Measurements from ENCODE around the gene UBE3B. TPM values are rescaled to one million over a fixed set of nuclear protein-coding genes. Genes with fewer than 3 reads are reported as not detected.
"Not testable (repeated sequence)": the region's sequence is repeated elsewhere in the genome, so short reads cannot be mapped to it uniquely, and the experiment has no call there.

Gene UBE3B
- total RNA-seq, 1 experiment from 2014 or later: 13.0 TPM

DNA sequence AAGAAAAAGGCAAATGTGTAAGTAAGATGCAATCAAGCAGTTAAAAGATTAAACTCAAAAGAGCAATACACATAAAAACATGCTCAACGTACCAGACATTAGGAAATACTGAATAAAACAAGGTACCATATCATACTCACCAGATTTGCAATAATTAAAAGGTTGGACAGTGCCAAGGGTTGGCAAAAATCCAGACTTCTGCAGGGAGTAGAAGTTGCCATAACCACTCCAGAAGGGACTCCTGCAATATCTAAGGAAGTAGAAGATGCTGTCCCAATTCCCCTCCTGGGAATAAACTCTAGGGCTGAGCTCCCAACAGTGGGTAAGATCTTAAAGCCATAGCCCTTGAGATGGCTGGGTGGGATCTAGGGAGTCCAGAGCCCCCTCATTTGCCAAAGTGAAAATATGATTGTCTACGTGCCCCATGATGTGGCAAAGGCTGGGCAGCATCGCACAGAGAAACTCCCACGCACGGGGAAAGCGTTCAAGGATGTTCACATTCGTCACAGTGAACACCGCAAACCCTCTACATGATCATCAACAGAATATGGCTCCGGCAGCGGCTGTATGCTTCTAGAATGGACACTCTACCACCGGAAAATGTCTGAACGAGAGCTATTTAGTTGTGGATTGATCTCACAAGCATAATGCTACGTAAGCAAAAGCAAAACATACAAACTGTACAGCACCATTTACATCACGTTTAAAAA, 12.6 kb upstream of the UBE3B start:
- in situ Hi-C loops (cut with HindIII; ENCODE audit: low pct_unique_long_range_greater_than_20kb, low sequenced_read_pairs): no loop called here
- DNase-seq (ENCODE audit: low read depth): no peak

DNA sequence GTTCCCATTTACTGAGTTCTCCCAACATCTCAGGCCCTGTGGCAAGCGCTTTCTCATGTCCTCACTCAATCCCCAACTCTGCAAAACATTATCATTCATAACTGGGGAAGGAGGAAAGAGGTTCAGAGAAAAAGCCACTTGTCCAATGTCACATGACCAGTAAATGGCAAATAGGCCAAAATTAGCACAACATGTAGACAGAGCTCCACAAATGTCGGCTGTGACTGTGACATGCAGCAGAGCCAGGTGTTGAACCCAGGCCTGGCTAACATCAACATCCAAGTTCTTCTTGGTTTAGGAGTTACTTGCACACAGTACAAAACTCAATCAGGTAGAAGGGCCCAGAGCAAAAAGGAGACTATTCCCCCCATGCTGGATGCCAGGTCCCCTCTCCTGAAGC, 11.1 kb upstream of the UBE3B start:
- DNase-seq (ENCODE audit: low read depth): no peak
- in situ Hi-C loops (cut with HindIII; ENCODE audit: low pct_unique_long_range_greater_than_20kb, low sequenced_read_pairs): no loop called here

DNA sequence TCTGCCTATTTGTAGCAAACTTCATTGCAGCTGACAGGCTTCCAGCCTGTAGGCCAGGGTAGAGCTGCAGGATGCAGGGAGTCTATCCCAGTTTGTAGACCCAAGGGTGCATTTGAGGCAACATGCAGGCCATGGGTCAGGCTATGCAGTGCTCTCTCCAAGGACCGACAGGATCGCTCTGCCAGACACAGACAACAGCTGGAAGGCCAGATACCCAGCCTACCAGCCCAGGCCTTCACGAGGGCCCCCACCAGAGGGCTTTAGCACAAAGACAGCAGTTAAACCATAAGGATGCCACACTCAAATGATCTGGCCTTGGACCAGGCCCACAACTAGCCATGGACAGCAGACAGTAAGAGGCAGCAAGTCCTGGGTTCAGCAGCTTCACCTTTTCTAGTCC, 10.6 kb upstream of the UBE3B start:
- DNase-seq (ENCODE audit: low read depth): no peak
- in situ Hi-C loops (cut with HindIII; ENCODE audit: low pct_unique_long_range_greater_than_20kb, low sequenced_read_pairs): no loop called here

DNA sequence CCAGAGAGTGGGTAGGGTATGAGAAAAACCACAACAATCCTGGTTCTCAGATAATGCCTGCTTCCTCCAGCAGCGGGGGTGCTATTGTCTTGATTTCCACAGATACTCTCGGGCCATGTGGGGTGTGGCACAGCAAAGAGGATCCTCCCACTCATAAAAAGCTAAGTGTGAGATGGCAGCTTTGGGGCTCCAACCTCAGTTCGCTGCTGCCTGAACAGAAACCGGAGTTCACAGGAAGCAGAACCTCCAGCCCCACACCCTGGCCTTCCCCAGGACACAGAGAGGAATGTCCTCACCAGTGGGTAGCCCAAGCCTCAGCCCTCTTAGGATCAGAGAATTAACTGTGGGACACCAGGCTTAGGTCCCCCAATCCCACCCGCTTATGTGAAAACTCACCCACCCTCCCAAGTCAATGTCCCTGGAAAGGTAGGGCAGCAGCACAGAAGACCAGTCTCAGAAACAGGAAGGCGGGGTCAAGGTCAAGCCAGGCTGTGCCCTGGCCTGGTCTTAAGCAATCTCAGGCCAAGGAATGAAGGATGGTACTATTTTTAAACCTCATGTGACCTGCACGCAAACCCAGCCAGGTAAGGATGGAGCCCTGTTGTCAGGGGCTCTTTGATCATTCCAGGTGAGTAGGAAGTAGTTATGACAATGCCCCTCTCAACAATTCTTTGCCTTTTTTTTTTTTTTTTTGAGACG, 9.3 kb upstream of the UBE3B start:
- DNase-seq (ENCODE audit: low read depth): no peak
- in situ Hi-C loops (cut with HindIII; ENCODE audit: low pct_unique_long_range_greater_than_20kb, low sequenced_read_pairs): no loop called here

DNA sequence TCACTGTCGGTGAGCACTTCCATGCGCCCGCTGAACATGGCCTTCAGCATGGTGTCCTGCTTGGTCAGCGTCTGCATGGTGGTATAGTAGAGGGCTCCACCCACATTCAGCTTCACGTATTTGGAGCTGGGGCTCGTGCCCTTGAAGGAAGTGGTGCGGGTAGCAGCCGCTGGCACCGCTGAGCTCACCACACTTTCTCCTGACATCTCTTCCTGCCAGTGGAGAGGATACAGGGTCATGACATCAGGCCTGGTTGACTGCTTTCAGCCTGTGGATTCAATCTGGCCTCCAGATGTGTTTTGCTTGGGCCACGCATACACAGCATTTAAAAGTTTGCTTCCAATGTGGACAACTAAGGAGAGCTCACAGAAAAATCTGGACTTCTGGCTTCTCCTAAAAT, 7.9 kb upstream of the UBE3B start:
- no peak for DNase-seq (ENCODE audit: low read depth)
- in situ Hi-C loops (cut with HindIII; ENCODE audit: low pct_unique_long_range_greater_than_20kb, low sequenced_read_pairs): no loop called here

DNA sequence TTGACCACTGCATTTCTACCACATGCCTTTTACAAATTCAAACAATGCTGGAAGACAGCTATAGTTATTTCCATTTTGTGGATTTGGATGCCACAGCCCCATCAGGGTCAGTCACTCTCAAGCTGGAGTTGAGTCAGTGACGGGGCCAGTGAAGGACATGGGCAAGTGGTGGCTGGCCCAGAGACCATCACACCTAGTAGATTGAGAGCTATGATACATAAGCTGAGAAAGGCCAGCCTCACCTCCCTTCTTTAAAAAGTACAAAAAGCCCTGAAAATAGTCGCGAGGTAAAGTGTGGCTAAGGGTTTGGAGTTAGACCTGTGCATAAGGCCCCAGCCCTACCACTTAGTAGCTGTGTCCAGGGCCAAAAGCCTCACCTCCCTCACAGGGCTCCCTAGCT, 4.4 kb upstream of the UBE3B start:
- in situ Hi-C loops (cut with HindIII; ENCODE audit: low pct_unique_long_range_greater_than_20kb, low sequenced_read_pairs): no loop called here
- no peak for DNase-seq (ENCODE audit: low read depth)

DNA sequence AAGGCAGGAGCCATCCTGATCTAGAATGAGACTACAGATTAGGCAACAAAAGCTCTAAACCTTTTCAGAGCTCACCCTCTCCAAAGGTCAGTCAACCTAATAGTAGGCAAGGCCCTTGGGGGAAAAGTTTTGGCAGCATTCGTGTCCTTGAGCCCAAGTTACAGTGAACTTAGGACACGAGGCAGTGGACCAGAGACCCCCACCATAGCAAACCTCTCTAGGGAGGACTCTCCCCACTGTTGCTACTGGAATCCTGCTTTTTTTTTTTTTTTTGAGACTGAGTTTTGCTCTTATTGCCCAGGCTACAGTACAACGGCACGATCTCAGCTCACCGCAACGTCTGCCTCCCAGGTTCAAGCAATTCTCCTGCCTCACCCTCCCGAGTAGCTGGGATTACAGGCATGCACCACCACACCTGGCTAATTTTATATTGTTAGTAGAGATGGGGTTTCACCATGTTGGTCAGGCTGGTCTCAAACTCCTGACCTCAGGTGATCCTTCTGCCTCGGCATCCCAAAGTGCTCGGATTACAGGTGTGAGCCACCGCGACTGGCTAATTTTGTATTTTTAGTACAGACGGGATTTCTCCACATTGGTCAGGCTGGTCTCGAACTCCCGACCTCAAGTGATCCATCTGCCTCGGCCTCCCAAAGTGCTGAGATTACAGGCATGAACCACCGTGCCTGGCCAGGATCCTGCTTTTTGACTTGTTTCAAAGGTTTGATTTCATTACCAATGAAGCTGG, 3.7 kb upstream of the UBE3B start:
- in situ Hi-C loops (cut with HindIII; ENCODE audit: low pct_unique_long_range_greater_than_20kb, low sequenced_read_pairs); DNase-seq (ENCODE audit: low read depth): not testable (repeated sequence)

DNA sequence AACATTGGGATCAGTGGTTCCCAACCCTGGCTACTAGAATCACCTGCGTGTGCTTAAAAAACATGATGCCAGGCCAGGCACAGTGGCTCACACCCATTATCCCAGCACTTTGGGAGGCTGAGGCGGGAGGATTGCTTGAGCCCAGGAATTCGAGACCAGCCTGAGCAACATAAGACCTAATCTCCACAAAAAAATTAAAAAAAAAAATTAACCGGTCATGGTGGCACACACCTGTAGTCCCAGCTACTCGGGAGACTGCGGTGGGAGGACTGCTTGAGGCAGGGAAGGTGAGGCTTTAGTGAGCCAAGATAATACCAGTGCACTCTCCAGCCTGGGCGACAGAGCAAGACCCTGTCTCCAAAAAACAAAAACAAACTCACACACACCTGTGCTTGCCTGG, 2.3 kb upstream of the UBE3B start:
- in situ Hi-C loops (cut with HindIII; ENCODE audit: low pct_unique_long_range_greater_than_20kb, low sequenced_read_pairs): no loop called here

DNA sequence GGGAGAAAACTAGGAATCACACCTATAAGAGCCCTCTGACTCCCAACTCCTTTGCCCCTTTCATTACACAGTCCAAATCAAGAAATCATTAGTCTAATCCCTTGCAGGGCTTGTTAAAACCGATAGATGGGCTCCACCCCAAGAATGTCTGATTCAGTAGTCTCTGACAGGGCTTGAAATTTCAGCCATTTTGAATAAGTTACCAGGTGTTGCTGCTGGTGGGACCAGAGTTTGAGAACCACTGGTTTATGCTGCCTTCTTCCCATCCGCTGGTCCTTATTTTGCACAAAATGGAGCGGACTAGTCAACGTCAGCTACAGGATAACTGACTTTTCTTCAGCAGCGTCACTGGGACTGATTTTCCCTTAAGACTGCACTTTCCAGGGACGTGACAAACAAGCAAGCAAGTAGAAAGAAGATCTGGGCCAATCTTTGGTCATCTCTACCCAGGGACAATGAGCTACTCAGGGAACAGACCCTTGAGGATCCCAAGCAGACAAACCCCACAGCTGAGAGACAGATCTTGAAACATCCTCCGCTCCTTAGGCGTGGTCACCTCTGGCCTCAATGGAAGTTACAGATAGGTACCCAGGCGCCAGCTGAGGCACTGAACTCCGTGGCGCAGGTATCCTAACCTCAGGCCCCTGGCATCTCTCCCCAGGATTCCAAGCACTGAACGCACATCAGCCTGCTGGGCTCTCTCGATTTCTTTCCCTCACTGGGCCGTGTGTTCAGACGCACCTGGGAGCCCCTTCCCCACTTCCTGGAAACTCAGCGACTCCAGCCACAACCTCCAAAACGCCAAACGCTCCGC, 1.2 kb upstream of the UBE3B start:
- no peak for DNase-seq (ENCODE audit: low read depth)
- in situ Hi-C loops (cut with HindIII; ENCODE audit: low pct_unique_long_range_greater_than_20kb, low sequenced_read_pairs): no loop called here

More for the DNA sequence above, 2.3 kb upstream of the UBE3B start:
- no peak for DNase-seq (ENCODE audit: low read depth)

DNA sequence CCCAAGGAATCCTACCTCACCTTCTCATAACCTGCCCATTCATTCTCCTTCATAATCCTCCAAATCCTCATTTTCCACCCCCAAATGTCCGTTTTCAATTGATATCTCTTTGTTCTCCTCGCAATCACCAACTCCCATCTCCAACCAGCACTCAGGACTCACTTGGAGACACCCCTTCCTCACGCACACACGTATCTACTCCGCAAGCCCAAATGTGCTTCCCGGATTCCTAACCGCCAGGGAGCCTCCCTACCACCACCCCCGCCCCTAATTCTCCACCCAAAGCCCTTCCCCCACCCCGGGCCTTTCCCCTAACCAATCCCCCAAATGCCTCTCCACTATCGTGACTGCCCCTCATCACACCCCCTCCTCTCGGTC, 638 bp upstream of the UBE3B start:
- in situ Hi-C loops (cut with HindIII; ENCODE audit: low pct_unique_long_range_greater_than_20kb, low sequenced_read_pairs): no loop called here
- DNase-seq (ENCODE audit: low read depth): no peak

DNA sequence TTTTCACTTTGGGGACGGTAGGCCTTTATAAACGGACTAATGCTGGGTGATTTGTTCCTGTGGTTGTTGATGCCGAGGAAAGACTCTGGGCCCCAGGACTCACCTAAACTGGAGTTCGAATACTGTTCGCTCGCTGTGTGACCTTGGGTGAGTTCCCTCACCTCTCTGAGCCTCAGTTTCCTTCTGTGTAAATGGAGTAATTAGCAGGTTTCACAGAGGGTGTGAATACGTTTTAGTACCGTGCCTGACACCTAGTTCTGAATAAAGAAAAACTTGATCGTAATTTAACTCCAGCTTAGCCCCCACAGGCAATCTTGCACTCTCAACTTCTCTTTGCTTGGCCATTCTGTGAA, 505 bp downstream of the UBE3B start:
- DNase-seq (ENCODE audit: low read depth): no peak
- in situ Hi-C loops (cut with HindIII; ENCODE audit: low pct_unique_long_range_greater_than_20kb, low sequenced_read_pairs): no loop called here

DNA sequence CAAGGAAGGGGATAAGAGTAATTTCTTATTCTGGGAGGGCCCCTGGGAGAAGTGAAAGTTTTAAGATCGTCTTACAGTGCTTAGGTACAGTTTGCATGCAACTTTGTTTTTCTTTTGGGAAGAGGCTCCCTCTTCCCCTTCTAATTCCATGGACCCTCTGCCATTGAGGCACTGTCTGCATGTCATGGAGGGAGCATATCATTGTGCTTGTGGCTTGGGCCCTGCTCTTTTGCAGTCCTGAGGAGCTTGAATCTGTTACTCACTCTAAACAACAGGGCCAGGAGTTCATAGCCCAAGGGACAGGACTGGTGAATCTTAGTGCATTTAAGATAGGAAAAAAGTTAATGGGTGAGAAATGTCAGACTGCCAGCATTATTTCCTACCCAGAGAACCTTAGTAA, 2.3 kb downstream of the UBE3B start:
- no peak for DNase-seq (ENCODE audit: low read depth)
- in situ Hi-C loops (cut with HindIII; ENCODE audit: low pct_unique_long_range_greater_than_20kb, low sequenced_read_pairs): no loop called here

DNA sequence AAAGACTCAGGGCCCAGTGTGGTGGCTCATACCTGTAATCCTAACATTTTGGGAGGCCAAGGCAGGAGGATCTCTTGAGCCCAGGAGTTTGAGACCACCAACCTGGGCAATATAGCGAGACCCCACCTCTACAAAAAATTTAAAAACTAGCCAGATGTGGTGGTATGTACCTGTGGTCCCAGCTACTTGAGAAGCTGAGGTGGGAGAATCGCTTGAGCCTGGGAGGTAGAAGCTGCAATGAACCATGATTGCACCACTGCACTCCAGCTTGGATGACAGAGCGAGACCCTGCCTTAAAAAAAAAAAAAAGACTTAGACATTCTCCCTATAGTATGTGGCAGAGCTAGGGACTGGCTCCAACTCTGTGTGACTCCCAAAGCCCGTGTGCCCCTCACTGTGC, 2.9 kb downstream of the UBE3B start:
- in situ Hi-C loops (cut with HindIII; ENCODE audit: low pct_unique_long_range_greater_than_20kb, low sequenced_read_pairs): no loop called here
- DNase-seq (ENCODE audit: low read depth): no peak

DNA sequence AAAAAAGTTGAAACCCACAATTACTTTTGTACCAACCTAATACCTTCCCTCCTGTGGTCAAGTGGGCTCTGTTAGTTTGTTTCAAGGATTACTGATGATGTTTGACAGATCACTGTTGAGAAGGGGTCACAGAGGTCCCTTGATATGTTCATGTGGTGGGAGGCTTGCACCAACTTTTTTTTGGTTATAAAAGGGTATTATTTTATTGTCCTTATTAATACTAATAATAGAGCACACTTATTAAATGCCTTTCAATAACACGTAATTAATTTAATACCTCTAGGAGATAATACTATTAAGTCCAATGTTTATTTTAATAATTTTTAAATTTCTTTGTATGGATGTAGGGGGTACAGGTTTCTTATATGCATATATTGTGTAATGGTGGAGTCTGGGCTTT, 4.4 kb downstream of the UBE3B start:
- DNase-seq (ENCODE audit: low read depth): no peak
- in situ Hi-C loops (cut with HindIII; ENCODE audit: low pct_unique_long_range_greater_than_20kb, low sequenced_read_pairs): no loop called here

DNA sequence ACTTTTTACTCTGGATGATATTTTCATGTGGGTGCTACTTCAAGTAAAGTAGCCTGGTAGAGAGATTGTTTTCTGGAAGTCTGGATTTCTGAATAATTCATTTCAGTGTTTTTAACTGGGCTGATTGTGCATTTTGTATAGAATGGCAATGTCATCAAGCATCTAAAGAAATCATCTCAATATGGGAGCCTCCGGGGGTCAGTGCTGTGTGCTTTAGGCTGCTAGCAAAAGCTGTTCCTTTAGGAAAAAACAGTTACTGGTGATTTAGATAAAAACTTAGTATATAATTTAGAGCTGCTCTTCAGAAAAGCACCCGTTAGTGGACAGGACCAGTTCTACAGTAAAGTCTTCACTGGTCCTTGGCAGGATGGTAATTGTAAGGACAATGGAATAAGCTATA, 5.1 kb downstream of the UBE3B start:
- no peak for DNase-seq (ENCODE audit: low read depth)
- in situ Hi-C loops (cut with HindIII; ENCODE audit: low pct_unique_long_range_greater_than_20kb, low sequenced_read_pairs): no loop called here

DNA sequence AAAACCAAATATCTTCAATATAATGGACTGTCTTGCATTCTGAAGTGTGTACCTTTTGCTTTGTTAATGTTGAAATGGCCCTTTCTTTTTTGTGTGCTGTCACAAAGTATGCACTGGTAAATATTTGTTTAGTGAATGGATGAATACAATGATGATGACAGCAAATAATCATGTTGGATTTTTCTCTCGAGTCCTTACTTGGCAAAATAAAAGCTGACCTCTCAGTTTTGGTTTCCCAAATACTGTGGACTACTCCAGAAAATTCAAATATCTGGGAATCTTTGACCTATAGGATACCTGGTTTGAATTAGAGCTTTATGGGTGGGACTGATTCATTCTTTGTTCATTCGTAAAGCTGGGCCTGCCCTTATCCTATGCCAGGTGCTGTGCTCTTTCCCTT, 5.5 kb downstream of the UBE3B start:
- in situ Hi-C loops (cut with HindIII; ENCODE audit: low pct_unique_long_range_greater_than_20kb, low sequenced_read_pairs): no loop called here
- DNase-seq (ENCODE audit: low read depth): no peak

DNA sequence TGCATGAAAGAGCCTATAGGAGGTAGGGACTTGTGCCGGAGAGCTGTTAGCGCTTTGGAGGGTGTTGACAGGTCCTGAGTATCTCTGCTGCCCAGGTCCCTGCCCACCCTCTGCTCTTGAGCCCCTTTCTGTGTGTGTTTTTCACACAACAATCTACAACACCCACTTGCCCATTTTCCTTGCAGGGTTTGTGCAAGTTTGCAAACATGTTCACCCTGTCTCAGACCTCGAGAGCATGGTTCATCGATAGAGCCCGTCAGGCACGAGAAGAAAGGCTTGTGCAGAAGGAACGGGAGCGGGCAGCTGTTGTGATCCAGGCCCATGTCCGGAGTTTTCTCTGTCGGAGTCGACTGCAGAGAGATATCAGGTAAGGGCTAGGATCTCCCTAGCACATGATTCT, 5.9 kb downstream of the UBE3B start:
- in situ Hi-C loops (cut with HindIII; ENCODE audit: low pct_unique_long_range_greater_than_20kb, low sequenced_read_pairs): no loop called here

DNA sequence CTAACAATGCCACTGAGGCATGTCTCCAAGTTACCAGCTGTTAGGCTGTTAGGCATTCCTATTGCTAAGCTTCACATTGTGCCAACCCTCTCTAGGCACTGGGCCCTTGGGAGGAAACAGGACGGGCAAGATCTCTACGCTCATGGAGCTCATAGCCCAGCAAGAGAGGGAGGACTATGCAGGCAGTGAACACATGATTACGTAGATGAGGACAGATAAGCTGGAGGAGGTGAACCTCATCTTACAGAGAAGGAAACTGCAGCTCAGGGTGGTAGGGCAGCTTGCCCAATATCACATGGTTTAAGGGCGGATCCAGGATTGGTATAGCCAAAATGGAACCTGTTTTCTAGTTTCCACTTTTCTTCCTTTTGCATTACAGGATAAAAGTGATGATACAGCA, 7.8 kb downstream of the UBE3B start:
- in situ Hi-C loops (cut with HindIII; ENCODE audit: low pct_unique_long_range_greater_than_20kb, low sequenced_read_pairs): no loop called here
- no peak for DNase-seq (ENCODE audit: low read depth)

More for the DNA sequence above, 5.9 kb downstream of the UBE3B start:
- no peak for DNase-seq (ENCODE audit: low read depth)
